ENCODE measurements around the gene PPFIA4.

- TF ChIP-seq, protein P1, sequence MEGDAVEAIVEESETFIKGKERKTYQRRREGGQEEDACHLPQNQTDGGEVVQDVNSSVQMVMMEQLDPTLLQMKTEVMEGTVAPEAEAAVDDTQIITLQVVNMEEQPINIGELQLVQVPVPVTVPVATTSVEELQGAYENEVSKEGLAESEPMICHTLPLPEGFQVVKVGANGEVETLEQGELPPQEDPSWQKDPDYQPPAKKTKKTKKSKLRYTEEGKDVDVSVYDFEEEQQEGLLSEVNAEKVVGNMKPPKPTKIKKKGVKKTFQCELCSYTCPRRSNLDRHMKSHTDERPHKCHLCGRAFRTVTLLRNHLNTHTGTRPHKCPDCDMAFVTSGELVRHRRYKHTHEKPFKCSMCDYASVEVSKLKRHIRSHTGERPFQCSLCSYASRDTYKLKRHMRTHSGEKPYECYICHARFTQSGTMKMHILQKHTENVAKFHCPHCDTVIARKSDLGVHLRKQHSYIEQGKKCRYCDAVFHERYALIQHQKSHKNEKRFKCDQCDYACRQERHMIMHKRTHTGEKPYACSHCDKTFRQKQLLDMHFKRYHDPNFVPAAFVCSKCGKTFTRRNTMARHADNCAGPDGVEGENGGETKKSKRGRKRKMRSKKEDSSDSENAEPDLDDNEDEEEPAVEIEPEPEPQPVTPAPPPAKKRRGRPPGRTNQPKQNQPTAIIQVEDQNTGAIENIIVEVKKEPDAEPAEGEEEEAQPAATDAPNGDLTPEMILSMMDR (conservative IDR thresholded peaks at IDR 0.05): no peak
- TF ChIP-seq ZFX (IDR thresholded peaks at IDR 0.05): no peak
Measured at GRCh38 chr1:203077367-203077766, 51.1 kb downstream of the PPFIA4 start.

Measured in C4-2B (cell line).